Spleen (tissue), 7 donors: Measurements from ENCODE around the gene SUMO2.

Source experiments
- CTCF ChIP-seq, 11 experiments: fragments of 200-600 bp in 7 of 11; fragments of 450-650 bp in 4 of 11; sonication (generic) in 4 of 11; IDR thresholded peaks in 8 of 11; conservative IDR thresholded peaks in 3 of 11; 1 replicate in 7 of 11; 2 replicates in 4 of 11; pipeline versions ENCODE4 v1.4.0 to v1.8.0; 2016 to 2021; ENCODE audit warnings: antibody characterized with exemption in 11 of 11, inconsistent platforms in 4 of 11, mild to moderate bottlenecking in 1 of 11
- POLR2A ChIP-seq, 3 donors: fragments of 450-650 bp; IDR thresholded peaks; one replicate each; pipeline ENCODE4 v1.5.1; 2017; ENCODE audit warnings: antibody characterized with exemption in 3 of 3, mild to moderate bottlenecking in 1 of 3
- donor health status: DM: no; HTN: no; CAD: no; lungs with moderate emphysema.
- donor health status: DM: no; HTN: no; CAD: no.
- donor health status: DM: no; HTN: no; CAD: no.

GRCh38 chr17:75144816-75145512, 37.8 kb downstream of the SUMO2 start:
- TF ChIP-seq CTCF (IDR thresholded peaks at IDR 0.05 in 8 of 11, conservative IDR thresholded peaks at IDR 0.05 in 3 of 11) (no peak), POLR2A (IDR thresholded peaks at IDR 0.05) (no peak)
